Neural cell (in vitro differentiated cells): Measurements from ENCODE around the gene UBE2L3.

Experiments used
- EP300 ChIP-seq: fragments of 450-650 bp; conservative IDR thresholded peaks from 2 replicates; pipeline ENCODE4 v1.6.1; 2014; ENCODE audit warnings: antibody characterized with exemption, mild to moderate bottlenecking, moderate library complexity; ENCODE audit not compliant: poor library complexity, severe bottlenecking
- EZH2 ChIP-seq: fragments of 200-600, 300-800 bp; shearing (Covaris generic), sonication (generic); IDR thresholded peaks from 2 replicates; pipeline ENCODE4 v1.6.1; 2014; ENCODE audit warnings: antibody characterized with exemption, low read length, borderline replicate concordance, mild to moderate bottlenecking; ENCODE audit not compliant: insufficient read depth, poor library complexity, severe bottlenecking
- POLR2AphosphoS5 ChIP-seq: IDR thresholded peaks from 2 replicates; pipeline ENCODE4 v1.6.1; 2012
- RAD21 ChIP-seq: fragments of 450-650 bp; conservative IDR thresholded peaks from 2 replicates; pipeline ENCODE4 v1.6.1; 2014; ENCODE audit warnings: antibody characterized with exemption, mild to moderate bottlenecking, moderate library complexity
- SMC3 ChIP-seq: fragments of 450-650 bp; conservative IDR thresholded peaks from 2 replicates; pipeline ENCODE4 v1.6.1; 2014; ENCODE audit warnings: antibody characterized with exemption, mild to moderate bottlenecking, moderate library complexity; ENCODE audit not compliant: poor library complexity
- TF ChIP-seq, protein P1 (sequence below): fragments of 450-650 bp; IDR thresholded peaks from 2 replicates; pipeline ENCODE4 v1.5.1; 2014; ENCODE audit warnings: antibody characterized with exemption, mild to moderate bottlenecking, moderate library complexity; ENCODE audit not compliant: poor library complexity, severe bottlenecking

DNA sequence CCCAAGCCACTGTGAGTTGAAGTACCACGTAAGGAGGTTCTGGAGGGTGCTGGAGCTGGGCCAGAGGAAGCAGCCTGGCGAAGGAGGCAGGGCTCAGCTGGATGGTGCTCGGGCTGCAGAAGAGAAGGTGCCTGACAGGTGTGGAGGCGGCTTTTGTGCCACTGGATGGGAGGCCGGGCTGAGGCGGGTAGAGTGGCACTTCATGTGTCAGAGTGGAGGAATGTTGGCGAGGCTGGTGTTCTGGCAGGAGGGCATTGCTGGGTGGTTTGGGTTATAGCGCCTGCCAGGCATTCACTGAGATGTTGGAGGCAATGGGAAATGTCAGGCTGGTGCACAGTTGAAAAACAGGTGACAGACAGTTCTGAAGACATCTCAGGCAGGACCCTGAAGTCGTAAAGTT is 24.2 kb downstream of the UBE2L3 start:
- no peak for TF ChIP-seq SMC3
- TF ChIP-seq EZH2 = no peak
- TF ChIP-seq, protein P1, sequence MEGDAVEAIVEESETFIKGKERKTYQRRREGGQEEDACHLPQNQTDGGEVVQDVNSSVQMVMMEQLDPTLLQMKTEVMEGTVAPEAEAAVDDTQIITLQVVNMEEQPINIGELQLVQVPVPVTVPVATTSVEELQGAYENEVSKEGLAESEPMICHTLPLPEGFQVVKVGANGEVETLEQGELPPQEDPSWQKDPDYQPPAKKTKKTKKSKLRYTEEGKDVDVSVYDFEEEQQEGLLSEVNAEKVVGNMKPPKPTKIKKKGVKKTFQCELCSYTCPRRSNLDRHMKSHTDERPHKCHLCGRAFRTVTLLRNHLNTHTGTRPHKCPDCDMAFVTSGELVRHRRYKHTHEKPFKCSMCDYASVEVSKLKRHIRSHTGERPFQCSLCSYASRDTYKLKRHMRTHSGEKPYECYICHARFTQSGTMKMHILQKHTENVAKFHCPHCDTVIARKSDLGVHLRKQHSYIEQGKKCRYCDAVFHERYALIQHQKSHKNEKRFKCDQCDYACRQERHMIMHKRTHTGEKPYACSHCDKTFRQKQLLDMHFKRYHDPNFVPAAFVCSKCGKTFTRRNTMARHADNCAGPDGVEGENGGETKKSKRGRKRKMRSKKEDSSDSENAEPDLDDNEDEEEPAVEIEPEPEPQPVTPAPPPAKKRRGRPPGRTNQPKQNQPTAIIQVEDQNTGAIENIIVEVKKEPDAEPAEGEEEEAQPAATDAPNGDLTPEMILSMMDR = no peak
- no peak for TF ChIP-seq POLR2AphosphoS5
- no peak for TF ChIP-seq RAD21
- TF ChIP-seq EP300 = no peak
